Transverse colon (tissue), 4 donors: ENCODE measurements around the gene ZNF526.

Experiments
- CTCF ChIP-seq, 5 experiments: fragments of 200-600 bp in 3 of 5; fragments of 450-650 bp in 2 of 5; sonication (generic) in 3 of 5; IDR thresholded peaks; 1 replicate in 2 of 5; 2 replicates in 3 of 5; pipeline ENCODE4 v1.5.1; 2016 to 2017; ENCODE audit warnings: antibody characterized with exemption in 5 of 5, inconsistent platforms in 3 of 5, mild to moderate bottlenecking in 2 of 5, moderate library complexity in 1 of 5
- EP300 ChIP-seq: sonication (generic); formaldehyde crosslinking; IDR thresholded peaks from one replicate; pipeline ENCODE4 v1.6.1; 2017; ENCODE audit warnings: antibody characterized with exemption, low read depth
- POLR2A ChIP-seq: fragments of 450-650 bp; IDR thresholded peaks from one replicate; pipeline ENCODE4 v1.6.1; 2016; ENCODE audit warnings: antibody characterized with exemption, mild to moderate bottlenecking, moderate library complexity
- POLR2AphosphoS5 ChIP-seq, 3 donors: sonication (generic); formaldehyde crosslinking; IDR thresholded peaks; one replicate each; pipeline ENCODE4 v1.6.1; 2016; ENCODE audit warnings: antibody characterized with exemption in 3 of 3

GRCh38 chr19:42201489-42202289 is 18.4 kb upstream of the ZNF526 start:
- TF ChIP-seq POLR2A, result no peak
- TF ChIP-seq CTCF (IDR thresholded peaks at IDR 0.05), result no peak
- no peak for TF ChIP-seq POLR2AphosphoS5 (IDR thresholded peaks at IDR 0.05)
- no peak for TF ChIP-seq EP300
